HEK293T (cell line): ENCODE measurements around the gene TMEM61.

ENCODE experiments used
- BHLHE40 ChIP-seq: fragments of 450-650 bp; IDR thresholded peaks from 2 replicates; pipeline ENCODE4 v1.6.1; 2016; ENCODE audit warnings: mild to moderate bottlenecking, moderate library complexity, borderline replicate concordance
- ELF4 ChIP-seq: fragments of 450-650 bp; IDR thresholded peaks from 2 replicates; pipeline ENCODE4 v1.6.1; 2017; ENCODE audit warnings: antibody characterized with exemption
- FOXA1 ChIP-seq: fragments of 450-650 bp; IDR thresholded peaks from 2 replicates; pipeline ENCODE4 v1.6.1; 2016; ENCODE audit warnings: mild to moderate bottlenecking
- FOXK2 ChIP-seq: fragments of 450-650 bp; IDR thresholded peaks from 2 replicates; pipeline ENCODE4 v1.6.1; 2016; ENCODE audit warnings: mild to moderate bottlenecking
- LEF1 ChIP-seq: fragments of 450-650 bp; IDR thresholded peaks from 2 replicates; pipeline ENCODE4 v1.6.1; 2017; ENCODE audit warnings: mild to moderate bottlenecking, borderline replicate concordance
- NFRKB ChIP-seq: fragments of 450-650 bp; IDR thresholded peaks from 2 replicates; pipeline ENCODE4 v1.6.1; 2016; ENCODE audit warnings: mild to moderate bottlenecking, moderate library complexity
- SUZ12 ChIP-seq: fragments of 450-650 bp; IDR thresholded peaks from 2 replicates; pipeline ENCODE4 v1.6.1; 2016; ENCODE audit warnings: mild to moderate bottlenecking

- TF ChIP-seq FOXK2 (no peak), FOXA1 (no peak), SUZ12 (no peak), LEF1 (no peak), ELF4 (no peak), BHLHE40 (no peak), NFRKB (no peak)
These were observed 29.9 kb downstream of the TMEM61 start for GRCh38 chr1:55010194-55010886.
